ENCODE data around the gene FBXO42.
"Not testable (repeated sequence)": the region's sequence is repeated elsewhere in the genome, so short reads cannot be mapped to it uniquely, and the experiment has no call there.

The FBXO42 gene

GRCh38 chr1:16221499-16221898 is 130.8 kb downstream of the FBXO42 start:
- no peak for DNase-seq (ENCODE audit: low read depth)
- H3K4me3 ChIP-seq (ENCODE audit: control insufficient read depth, low read depth, low read length) = no peak overlapping the region
- TF ChIP-seq CTCF (IDR thresholded peaks at IDR 0.05; ENCODE audit: control insufficient read depth, insufficient read depth, low read depth, low read length, missing control alignments) = no peak

GRCh38 chr1:16219968-16220500 is 132.2 kb downstream of the FBXO42 start:
- DNase-seq (ENCODE audit: low read depth) = no peak
- no peak for TF ChIP-seq CTCF (IDR thresholded peaks at IDR 0.05; ENCODE audit: control insufficient read depth, insufficient read depth, low read depth, low read length, missing control alignments)
- H3K4me3 ChIP-seq (ENCODE audit: control insufficient read depth, low read depth, low read length) = no peak overlapping the region

- no peak for DNase-seq (ENCODE audit: low read depth)
- no peak overlapping the region for H3K4me3 ChIP-seq (ENCODE audit: control insufficient read depth, low read depth, low read length)
- TF ChIP-seq CTCF (IDR thresholded peaks at IDR 0.05; ENCODE audit: control insufficient read depth, insufficient read depth, low read depth, low read length, missing control alignments) = no peak
Observed at GRCh38 chr1:16218674-16219071, 133.6 kb downstream of the FBXO42 start.

- no peak overlapping the region; the same call in 1 of the 2 replicates for H3K4me3 ChIP-seq (ENCODE audit: control insufficient read depth, low read depth, low read length)
- DNase-seq (ENCODE audit: low read depth) = no peak
- TF ChIP-seq CTCF (IDR thresholded peaks at IDR 0.05; ENCODE audit: control insufficient read depth, insufficient read depth, low read depth, low read length, missing control alignments) = no peak
Observed at GRCh38 chr1:16218014-16218673, 134.1 kb downstream of the FBXO42 start.

- DNase-seq (ENCODE audit: low read depth) = peak; percentile 68
- no peak for TF ChIP-seq CTCF (IDR thresholded peaks at IDR 0.05; ENCODE audit: control insufficient read depth, insufficient read depth, low read depth, low read length, missing control alignments)
- H3K4me3 ChIP-seq (ENCODE audit: control insufficient read depth, low read depth, low read length) = peak overlapping the region; percentile 61
Observed at GRCh38 chr1:16217061-16217785, 135.1 kb downstream of the FBXO42 start.

GRCh38 chr1:16215882-16216753 is 136.2 kb downstream of the FBXO42 start:
- DNase-seq (ENCODE audit: low read depth) = peak; percentile 4
- peak overlapping the region; percentile 61 for H3K4me3 ChIP-seq (ENCODE audit: control insufficient read depth, low read depth, low read length)
- no peak for TF ChIP-seq CTCF (IDR thresholded peaks at IDR 0.05; ENCODE audit: control insufficient read depth, insufficient read depth, low read depth, low read length, missing control alignments)

- not testable (repeated sequence) for H3K4me3 ChIP-seq (ENCODE audit: control insufficient read depth, low read depth, low read length); DNase-seq (ENCODE audit: low read depth)
Observed at GRCh38 chr1:16215240-16215639, 137.0 kb downstream of the FBXO42 start.

- H3K4me3 ChIP-seq (ENCODE audit: control insufficient read depth, low read depth, low read length); DNase-seq (ENCODE audit: low read depth): not testable (repeated sequence)
Observed at GRCh38 chr1:16213544-16213943, 138.7 kb downstream of the FBXO42 start.

Measured in AG09309 (cell line).